H1 (cell line): ENCODE data around the gene NF1. TPM values are rescaled to one million over a fixed set of nuclear protein-coding genes. Genes with fewer than 3 reads are reported as not detected.

ENCODE experiments used
- CTCF ChIA-PET: fragments of 300-600 bp; sonication (Branson Sonifier 250); formaldehyde crosslinking; loops from one replicate; lab custom pipeline; 2021; ENCODE audit not compliant: partially characterized antibody; lab: Charles Lee
- POLR2A ChIA-PET: fragments of 300-600 bp; sonication (Branson Sonifier 250); formaldehyde crosslinking; loops from one replicate; lab custom pipeline; 2021; ENCODE audit warnings: inconsistent platforms; ENCODE audit not compliant: partially characterized antibody; lab: Charles Lee
- DNase-seq, 2 experiments: peaks; one replicate each; pipeline versions ENCODE4 v3.0.0 to v3.0.0-alpha.2; 2010 to 2022; ENCODE audit warnings: low spot score in 2 of 2, low read depth in 1 of 2, mixed read lengths in 1 of 2
- FAIRE-seq: peaks from 2 replicates; lab custom pipeline; 2011; peaks lifted over from hg19 to GRCh38; lab: Jason Lieb, UNC
- H2AFZ ChIP-seq: 2 replicates; pipeline ENCODE4 v1.8.1; 2012; ENCODE audit warnings: low read length, inconsistent platforms
- H2AK5ac ChIP-seq: 2 replicates; pipeline ENCODE4 v1.6.1; 2013; ENCODE audit warnings: low read depth, low read length
- H2BK120ac ChIP-seq: replicated peaks from 2 replicates; pipeline ENCODE3; 2013; ENCODE audit warnings: low read depth, low read length, inconsistent platforms
- H2BK12ac ChIP-seq: 2 replicates; pipeline ENCODE4 v1.6.1; 2013; ENCODE audit warnings: low read depth, low read length
- H2BK15ac ChIP-seq: 2 replicates; pipeline ENCODE4 v1.6.1; 2013; ENCODE audit warnings: low read length
- H2BK20ac ChIP-seq: 2 replicates; pipeline ENCODE4 v1.6.1; 2013; ENCODE audit warnings: low read length
- H2BK5ac ChIP-seq: 2 replicates; pipeline ENCODE4 v1.6.1; 2013; ENCODE audit warnings: low read depth, low read length
- H3K14ac ChIP-seq: 2 replicates; pipeline ENCODE4 v1.6.1; 2013; ENCODE audit warnings: inconsistent platforms; ENCODE audit not compliant: insufficient read length
- H3K18ac ChIP-seq: 2 replicates; pipeline ENCODE4 v1.6.1; 2013; ENCODE audit warnings: low read length; ENCODE audit errors: extremely low read depth
- H3K23ac ChIP-seq: 2 replicates; pipeline ENCODE4 v1.6.1; 2013; ENCODE audit warnings: inconsistent platforms; ENCODE audit not compliant: insufficient read length
- H3K23me2 ChIP-seq: 2 replicates; pipeline ENCODE4 v1.6.1; 2013; ENCODE audit warnings: low read depth, low read length
- H3K27ac ChIP-seq: 2 replicates; pipeline ENCODE4 v1.6.1; 2011; ENCODE audit warnings: low read depth, low read length, inconsistent platforms
- H3K27me3 ChIP-seq, 4 experiments: replicated peaks in 1 of 4; 1 replicate in 1 of 4; 2 replicates in 3 of 4; pipeline versions ENCODE4 v1.6.1 to v1.8.1; 2011 to 2013; ENCODE audit warnings: low read length in 3 of 4, mild to moderate bottlenecking in 3 of 4, inconsistent platforms in 2 of 4, mixed read lengths in 2 of 4, moderate library complexity in 1 of 4; ENCODE audit not compliant: control insufficient read depth in 3 of 4, insufficient read depth in 3 of 4; ENCODE audit errors: extremely low read depth in 1 of 4
- H3K36me3 ChIP-seq, 4 experiments: 2 replicates each; pipeline versions ENCODE4 v1.6.1 to v1.8.1; 2011 to 2013; ENCODE audit warnings: mild to moderate bottlenecking in 4 of 4, low read length in 3 of 4, moderate library complexity in 2 of 4, control low read depth in 1 of 4, inconsistent platforms in 1 of 4; ENCODE audit not compliant: insufficient read depth in 4 of 4, control insufficient read depth in 2 of 4
- H3K4ac ChIP-seq: replicated peaks from 2 replicates; pipeline ENCODE3; 2013; ENCODE audit warnings: low read length, low read depth, mixed read lengths, inconsistent platforms; ENCODE audit not compliant: insufficient read length
- H3K4me1 ChIP-seq, 4 experiments: replicated peaks in 1 of 4; 1 replicate in 1 of 4; 2 replicates in 3 of 4; pipeline versions ENCODE4 v1.6.1 to v1.8.1; 2011 to 2013; ENCODE audit warnings: low read length in 3 of 4, inconsistent platforms in 2 of 4, mixed read lengths in 1 of 4; ENCODE audit not compliant: insufficient read depth in 4 of 4, control insufficient read depth in 3 of 4
- H3K4me2 ChIP-seq, 2 experiments: 2 replicates each; pipeline versions ENCODE4 v1.6.1 to v1.8.1; 2011 to 2013; ENCODE audit warnings: low read depth in 2 of 2, low read length in 2 of 2, control low read depth in 1 of 2, inconsistent platforms in 1 of 2, mild to moderate bottlenecking in 1 of 2; ENCODE audit not compliant: insufficient read depth in 1 of 2
- H3K4me3 ChIP-seq, 4 experiments: fragments of 200-600, 300-600 bp in 1 of 4; sonication (generic), shearing (Covaris generic), sonication (Bioruptor Twin) in 1 of 4; 2 replicates each; pipeline versions ENCODE4 v1.5.1 to v1.8.1; 2011 to 2016; ENCODE audit warnings: low read length in 4 of 4, low read depth in 3 of 4, control low read depth in 2 of 4, inconsistent platforms in 2 of 4, mild to moderate bottlenecking in 2 of 4, mixed read lengths in 1 of 4, moderate library complexity in 1 of 4; ENCODE audit not compliant: insufficient read depth in 2 of 4; ENCODE audit errors: extremely low read depth in 1 of 4
- H3K56ac ChIP-seq: replicated peaks from 2 replicates; pipeline ENCODE3; 2013; ENCODE audit warnings: low read depth, mild to moderate bottlenecking, mixed read lengths, low read length, inconsistent platforms; ENCODE audit not compliant: insufficient read length
- H3K79me1 ChIP-seq: 2 replicates; pipeline ENCODE4 v1.6.1; 2013; ENCODE audit warnings: low read depth, low read length, control low read depth
- H3K79me2 ChIP-seq, 2 experiments: 2 replicates each; pipeline versions ENCODE4 v1.6.1 to v1.8.1; 2012 to 2013; ENCODE audit warnings: low read length in 2 of 2, mild to moderate bottlenecking in 2 of 2, inconsistent platforms in 1 of 2; ENCODE audit not compliant: insufficient read depth in 2 of 2, control insufficient read depth in 1 of 2
- H3K9ac ChIP-seq, 4 experiments: replicated peaks in 1 of 4; 1 replicate in 1 of 4; 2 replicates in 3 of 4; pipeline versions ENCODE4 v1.6.1 to v1.8.1; 2011 to 2013; ENCODE audit warnings: low read depth in 3 of 4, low read length in 3 of 4, control low read depth in 2 of 4, mild to moderate bottlenecking in 2 of 4, moderate library complexity in 2 of 4, inconsistent platforms in 1 of 4; ENCODE audit errors: extremely low read depth in 1 of 4
- H3K9me3 ChIP-seq, 2 experiments: 2 replicates each; pipeline versions ENCODE4 v1.6.1 to v1.8.1; 2012 to 2013; ENCODE audit warnings: mild to moderate bottlenecking in 2 of 2, moderate library complexity in 2 of 2, control low read depth in 1 of 2, inconsistent platforms in 1 of 2, low read depth in 1 of 2, low read length in 1 of 2, mixed read lengths in 1 of 2; ENCODE audit not compliant: insufficient read depth in 2 of 2
- H4K20me1 ChIP-seq, 2 experiments: replicated peaks in 1 of 2; 2 replicates each; pipeline versions ENCODE3 to v1.8.1; 2011 to 2013; ENCODE audit warnings: inconsistent platforms in 2 of 2, low read length in 2 of 2, mild to moderate bottlenecking in 1 of 2; ENCODE audit not compliant: insufficient read depth in 2 of 2, control insufficient read depth in 1 of 2
- H4K5ac ChIP-seq: 2 replicates; pipeline ENCODE4 v1.6.1; 2013; ENCODE audit warnings: low read length, low read depth, mixed read lengths, inconsistent platforms; ENCODE audit not compliant: insufficient read length
- H4K8ac ChIP-seq: 2 replicates; pipeline ENCODE4 v1.8.0; 2013; ENCODE audit warnings: mild to moderate bottlenecking, moderate library complexity, low read length, inconsistent platforms; ENCODE audit not compliant: insufficient read depth; ENCODE audit errors: extremely low read depth
- H4K91ac ChIP-seq: replicated peaks from 2 replicates; pipeline ENCODE3; 2013; ENCODE audit warnings: low read length, mixed read lengths, inconsistent platforms; ENCODE audit not compliant: insufficient read length
- ATF2 ChIP-seq: IDR thresholded peaks from 2 replicates; pipeline ENCODE4 v1.6.1; 2012; ENCODE audit warnings: low read length, inconsistent platforms
- CBX5 ChIP-seq: fragments of 300-800, 300-1000 bp; sonication (generic); IDR thresholded peaks from 2 replicates; pipeline ENCODE4 v1.7.1; 2016; ENCODE audit warnings: antibody characterized with exemption, low read length, low read depth
- EGR1 ChIP-seq: IDR thresholded peaks from 2 replicates; pipeline ENCODE4 v1.6.1; 2011; ENCODE audit warnings: low read depth, low read length, borderline replicate concordance
- MAFK ChIP-seq: IDR thresholded peaks from 2 replicates; pipeline ENCODE4 v1.6.1; 2012; ENCODE audit warnings: low read depth, mild to moderate bottlenecking, improper control_type of control experiment, low read length
- SAP30 ChIP-seq: fragments of 300-600 bp; sonication (generic); IDR thresholded peaks from 2 replicates; pipeline ENCODE4 v1.7.1; 2012; ENCODE audit warnings: low read length, moderate library complexity, mild to moderate bottlenecking, inconsistent platforms; ENCODE audit not compliant: insufficient read depth, insufficient replicate concordance
- TAF7 ChIP-seq: optimal IDR thresholded peaks from 2 replicates; pipeline ENCODE3; 2011; ENCODE audit warnings: low read depth, mild to moderate bottlenecking, inconsistent platforms, low read length, moderate library complexity, borderline replicate concordance
- TCF12 ChIP-seq: IDR thresholded peaks from 2 replicates; pipeline ENCODE4 v1.6.1; 2011; ENCODE audit warnings: low read depth, mild to moderate bottlenecking, low read length
- WGBS, 2 experiments: shearing (Covaris generic) in 1 of 2; methylation state at CpG; one replicate each; pipeline versions ENCODE4 v1.1.6 to v1.1.7; 2013 to 2015; ENCODE audit warnings: low lambda C conversion rate in 2 of 2, mixed read lengths in 2 of 2, inconsistent platforms in 1 of 2, low coverage in 1 of 2, missing lambda C conversion rate in 1 of 2; ENCODE audit not compliant: insufficient replicate concordance in 2 of 2, insufficient coverage in 1 of 2, insufficient read length in 1 of 2; ENCODE audit errors: extremely low coverage in 1 of 2, missing lambda C conversion rate in 1 of 2; 5-methylcytosine and 5-hydroxymethylcytosine counted together
- polyA plus RNA-seq, 7 experiments: library from polyadenylated mRNA; depleted of rRNA in 3 of 7; stranded (reverse) in 5 of 7; unstranded in 2 of 7; fragments of >200 nt in 5 of 7; fragments of 200-250 nt in 2 of 7; gene quantifications; 1 replicate in 5 of 7; 2 replicates in 1 of 7; 4 replicates in 1 of 7; pipeline versions ENCODE4 v1.2.1 to v1.2.3, GENCODE V29; 2011 to 2013; ENCODE audit warnings: missing spikeins in 2 of 7, mixed read lengths in 2 of 7
- total RNA-seq: library from RNA; stranded (reverse); fragmentation: NEBNext Ultra II Directional; extraction: Animal tissue kit (Norgen Biotek cat#: 25700); gene quantifications from 2 replicates; pipeline ENCODE4 v1.2.1, GENCODE V29; 2021

Gene NF1
- total and polyA plus RNA-seq, 2 of the 8 experiments (the other 6 are each of a cell fraction or from before 2014, with no cell fraction given) = 19.3 to 29.6 TPM

GRCh38 chr17:31136319-31136718, 41.5 kb downstream of the NF1 start:
- Histone ChIP-seq H3K4me1 (no peaks in the 10 kb centered on the region; a peak in 1 of 7 replicates), H3K4me2 (no peak overlapping the region), H3K23ac (no peak overlapping the region), H3K14ac (no peak overlapping the region), H3K4me3 (no peak overlapping the region), H2AK5ac (no peak overlapping the region), H2BK5ac (no peak overlapping the region), H2BK20ac (no peak overlapping the region), H4K5ac (no peak overlapping the region), H3K18ac (no peak overlapping the region), H3K4ac (no peak overlapping the region), H4K91ac (no peak overlapping the region), H4K8ac (no peak overlapping the region), H4K20me1 (no peaks in the 10 kb centered on the region), H3K9me3 (no peaks in the 10 kb centered on the region), H2AFZ (no peak overlapping the region), H3K36me3 (no peaks in the 10 kb centered on the region), H2BK120ac (no peak overlapping the region), H2BK15ac (no peak overlapping the region), H3K23me2 (no peaks in the 10 kb centered on the region; the same call in 1 of the 2 replicates), H3K9ac (no peak overlapping the region), H2BK12ac (no peak overlapping the region), H3K27me3 (no peaks in the 10 kb centered on the region), H3K27ac (no peak overlapping the region), H3K79me2 (peaks cover 0 to 45% of the 10 kb centered on the region in 2 experiments; a peak in 2 of 4 replicates), H3K79me1 (0 out of 2 replicates have a peak, but pooled peaks cover 2% of the 10 kb centered on the region), H3K56ac (no peak overlapping the region)
- ChIA-PET CTCF (no interaction called here), POLR2A (no interaction called here)
- DNase-seq (no peak), FAIRE-seq (no peak)
- 100% methylated on average over 2 of the region's 2 CpGs; no CpG with 5 or more reads in 1 of the 2 experiments for WGBS, 2 experiments
- TF ChIP-seq TCF12 (no peak), MAFK (no peak), EGR1 (no peak), TAF7 (no peak), SAP30 (no peak), ATF2 (no peak), CBX5 (no peak)
